Skin of body (tissue), 2 donors: Measurements from ENCODE around the gene ACKR2. TPM values are rescaled to one million over a fixed set of nuclear protein-coding genes. Genes with fewer than 3 reads are reported as not detected.

Experiments
- small RNA-seq: library from RNA; depleted of rRNA; stranded (forward); fragments of <200 nt; gene quantifications from one replicate; pipeline ENCODE3, GENCODE V24; 2014; ENCODE audit warnings: low replicate concordance
- total RNA-seq: library from RNA; depleted of rRNA; stranded (reverse); fragments of >200 nt; gene quantifications from one replicate; pipeline ENCODE4 v1.2.3, GENCODE V29; 2014

ACKR2 gene
- total RNA-seq, 1 donor from 2014 or later: 1.6 TPM

Small RNA genes lying within 50 kb of the gene (small RNA-seq; reads per million reads assigned to genes)
- gene CCDC13: not detected

Other genes with a start within 250 kb of the ACKR2 start
- gene SEC22C, start 227.5 kb upstream of the ACKR2 start, total RNA-seq: 31.2 TPM
- gene SS18L2, start 218.6 kb upstream of the ACKR2 start, total RNA-seq: 20.6 TPM
- 183 TPM for gene NKTR, start 208.8 kb upstream of the ACKR2 start, total RNA-seq
- 13.3 TPM for gene ZBTB47, start 155.7 kb upstream of the ACKR2 start, total RNA-seq
- 13.4 TPM for gene KLHL40, start 123.9 kb upstream of the ACKR2 start, total RNA-seq
- gene HHATL, start 106.6 kb upstream of the ACKR2 start, total RNA-seq: 3.9 TPM
- gene CCDC13, start 36.2 kb upstream of the ACKR2 start, total RNA-seq: 0.69 TPM
- gene HIGD1A, start 5.0 kb upstream of the ACKR2 start, total RNA-seq: 88.2 TPM
- gene CYP8B1, start 66.4 kb downstream of the ACKR2 start, total RNA-seq: not detected
- 12.1 TPM for gene ZNF662, start 96.7 kb downstream of the ACKR2 start, total RNA-seq
- gene GASK1A, start 169.9 kb downstream of the ACKR2 start, total RNA-seq: 16.5 TPM